C4-2B (cell line): ENCODE measurements around the gene CDC42SE2.

Source experiments
- CTCF ChIP-seq: fragments of 450-650 bp; conservative IDR thresholded peaks from 2 replicates; pipeline ENCODE4 v1.5.1; 2017; ENCODE audit warnings: mild to moderate bottlenecking
- ZFX ChIP-seq: fragments of 450-650 bp; IDR thresholded peaks from 2 replicates; pipeline ENCODE4 v1.6.1; 2017

GRCh38 chr5:131366428-131366827, 102.6 kb downstream of the CDC42SE2 start:
- TF ChIP-seq CTCF (no peak), ZFX (no peak)
